Transverse colon (tissue), 4 donors: ENCODE measurements around the gene C1QC.

ENCODE experiments used
- CTCF ChIP-seq, 5 experiments: fragments of 200-600 bp in 3 of 5; fragments of 450-650 bp in 2 of 5; sonication (generic) in 3 of 5; IDR thresholded peaks; 1 replicate in 2 of 5; 2 replicates in 3 of 5; pipeline ENCODE4 v1.5.1; 2016 to 2017; ENCODE audit warnings: antibody characterized with exemption in 5 of 5, inconsistent platforms in 3 of 5, mild to moderate bottlenecking in 2 of 5, moderate library complexity in 1 of 5
- POLR2AphosphoS5 ChIP-seq, 3 donors: sonication (generic); formaldehyde crosslinking; IDR thresholded peaks; one replicate each; pipeline ENCODE4 v1.6.1; 2016; ENCODE audit warnings: antibody characterized with exemption in 3 of 3

GRCh38 chr1:22641247-22641646 is 2.2 kb upstream of the C1QC start:
- TF ChIP-seq POLR2AphosphoS5 (IDR thresholded peaks at IDR 0.05): no peak
- no peak for TF ChIP-seq CTCF (IDR thresholded peaks at IDR 0.05)
